HAP-1 (cell line): ENCODE measurements around the gene ATXN2L.
"Not testable (repeated sequence)": the region's sequence is repeated elsewhere in the genome, so short reads cannot be mapped to it uniquely, and the experiment has no call there.

ENCODE experiments used
- DNase-seq, 2 experiments: peaks; one replicate each; pipeline ENCODE4 v3.0.0-alpha.2; 2016 to 2020; ENCODE audit warnings: low spot score in 2 of 2
- H3K27me3 ChIP-seq: fragments of 250-450 bp; sonication (Bioruptor Pico); 2 replicates; pipeline ENCODE4 v1.5.1; 2020; ENCODE audit warnings: low read depth, mild to moderate bottlenecking, moderate library complexity
- H3K36me3 ChIP-seq: fragments of 250-450 bp; sonication (Bioruptor Pico); replicated peaks from 2 replicates; pipeline ENCODE4 v1.5.1; 2020; ENCODE audit warnings: mild to moderate bottlenecking
- H3K4me1 ChIP-seq: fragments of 250-450 bp; sonication (Bioruptor Pico); 2 replicates; pipeline ENCODE4 v1.5.1; 2020; ENCODE audit warnings: mild to moderate bottlenecking
- H3K4me3 ChIP-seq: fragments of 250-450 bp; sonication (Bioruptor Pico); 2 replicates; pipeline ENCODE4 v1.5.1; 2020; ENCODE audit warnings: mild to moderate bottlenecking, moderate library complexity
- H3K9me3 ChIP-seq: fragments of 250-450 bp; sonication (Bioruptor Pico); 2 replicates; pipeline ENCODE4 v1.5.1; 2020; ENCODE audit warnings: mild to moderate bottlenecking, moderate library complexity
- in situ Hi-C: fragments of 300-500 bp; cut with MboI; formaldehyde crosslinking; loops from 3 replicates; pipeline ENCODE4 v1.14.3; 2020; ENCODE audit warnings: low sequenced_read_pairs, inconsistent platforms, mixed read lengths

The ATXN2L gene

GRCh38 chr16:28867646-28868045 is 44.8 kb downstream of the ATXN2L start:
- H3K4me1 ChIP-seq, DNase-seq, in situ Hi-C loops, H3K4me3 ChIP-seq, H3K27me3 ChIP-seq, H3K9me3 ChIP-seq: not testable (repeated sequence)
- H3K36me3 ChIP-seq: peaks cover 45% of the 10 kb centered on the region

- Histone ChIP-seq H3K4me1 (peaks cover 4% of the 10 kb centered on the region; the same call in 1 of the 2 replicates), H3K36me3 (peaks cover 57% of the 10 kb centered on the region), H3K27me3 (no peaks in the 10 kb centered on the region), H3K9me3 (no peaks in the 10 kb centered on the region), H3K4me3 (no peak overlapping the region)
- in situ Hi-C loops: no loop called here
- DNase-seq: no peak
Measured at GRCh38 chr16:28869201-28869600, 46.4 kb downstream of the ATXN2L start.

- Histone ChIP-seq H3K4me1 (no peaks in the 10 kb centered on the region), H3K36me3 (peaks cover 45% of the 10 kb centered on the region), H3K4me3 (no peak overlapping the region), H3K9me3 (no peaks in the 10 kb centered on the region), H3K27me3 (no peaks in the 10 kb centered on the region)
- no peak for DNase-seq
- in situ Hi-C loops: no loop called here
Measured at GRCh38 chr16:28872952-28873351, 50.2 kb downstream of the ATXN2L start.

- peaks cover 2% of the 10 kb centered on the region for H3K4me1 ChIP-seq
- peaks cover 39% of the 10 kb centered on the region for H3K36me3 ChIP-seq
- in situ Hi-C loops: no loop called here
- no peak overlapping the region for H3K4me3 ChIP-seq
- H3K27me3 ChIP-seq: no peaks in the 10 kb centered on the region
- H3K9me3 ChIP-seq: no peaks in the 10 kb centered on the region
- peak in 1 of 2 experiments; percentile 63 for DNase-seq
Measured at GRCh38 chr16:28873543-28874201, 50.9 kb downstream of the ATXN2L start.

GRCh38 chr16:28874406-28874805 is 51.6 kb downstream of the ATXN2L start:
- Histone ChIP-seq H3K9me3 (no peaks in the 10 kb centered on the region), H3K36me3 (peaks cover 31% of the 10 kb centered on the region), H3K27me3 (no peaks in the 10 kb centered on the region), H3K4me3 (no peak overlapping the region), H3K4me1 (peaks cover 5% of the 10 kb centered on the region)
- no peak for DNase-seq
- in situ Hi-C loops: no loop called here

GRCh38 chr16:28875134-28876018 is 52.6 kb downstream of the ATXN2L start:
- in situ Hi-C loops: no loop called here
- H3K4me1 ChIP-seq: peaks cover 8% of the 10 kb centered on the region
- H3K9me3 ChIP-seq: no peaks in the 10 kb centered on the region
- H3K4me3 ChIP-seq: no peak overlapping the region
- peaks cover 22% of the 10 kb centered on the region for H3K36me3 ChIP-seq
- H3K27me3 ChIP-seq: no peaks in the 10 kb centered on the region
- DNase-seq: no peak

- in situ Hi-C loops: no loop called here
- Histone ChIP-seq H3K36me3 (peaks cover 16% of the 10 kb centered on the region), H3K4me3 (no peak overlapping the region), H3K4me1 (peaks cover 8% of the 10 kb centered on the region), H3K27me3 (no peaks in the 10 kb centered on the region), H3K9me3 (no peaks in the 10 kb centered on the region)
- DNase-seq: no peak
Measured at GRCh38 chr16:28876019-28876659, 53.3 kb downstream of the ATXN2L start.

GRCh38 chr16:28876973-28877654 is 54.3 kb downstream of the ATXN2L start:
- H3K4me3 ChIP-seq: no peak overlapping the region
- peaks cover 8% of the 10 kb centered on the region for H3K4me1 ChIP-seq
- in situ Hi-C loops: no loop called here
- no peak for DNase-seq
- H3K9me3 ChIP-seq: no peaks in the 10 kb centered on the region
- H3K36me3 ChIP-seq: peaks cover 13% of the 10 kb centered on the region
- H3K27me3 ChIP-seq: no peaks in the 10 kb centered on the region

GRCh38 chr16:28877655-28878000 is 54.8 kb downstream of the ATXN2L start:
- no peaks in the 10 kb centered on the region for H3K9me3 ChIP-seq
- DNase-seq: no peak
- peaks cover 8% of the 10 kb centered on the region for H3K4me1 ChIP-seq
- no peak overlapping the region for H3K4me3 ChIP-seq
- H3K27me3 ChIP-seq: no peaks in the 10 kb centered on the region
- H3K36me3 ChIP-seq: peaks cover 12% of the 10 kb centered on the region
- in situ Hi-C loops: no loop called here

- Histone ChIP-seq H3K4me1 (peaks cover 8% of the 10 kb centered on the region), H3K36me3 (peaks cover 8% of the 10 kb centered on the region), H3K9me3 (no peaks in the 10 kb centered on the region), H3K27me3 (no peaks in the 10 kb centered on the region), H3K4me3 (peak within 1 kb of the TSS; percentile 73)
- no peak for DNase-seq
- in situ Hi-C loops: no loop called here
Measured at GRCh38 chr16:28878083-28878926, 55.5 kb downstream of the ATXN2L start, which contains the start of gene ATP2A1. Gene ATP2A1, plus strand, starts transcription at chr16:28878488. Its CDS starts 184 bp downstream, at chr16:28878672.

- in situ Hi-C loops: no loop called here
- H3K9me3 ChIP-seq: no peaks in the 10 kb centered on the region
- H3K4me3 ChIP-seq: peak overlapping the region; percentile 73
- DNase-seq: no peak
- H3K4me1 ChIP-seq: peaks cover 8% of the 10 kb centered on the region
- no peaks in the 10 kb centered on the region; the same call in 1 of the 2 replicates for H3K36me3 ChIP-seq
- H3K27me3 ChIP-seq: no peaks in the 10 kb centered on the region
Measured at GRCh38 chr16:28879261-28879840, 56.6 kb downstream of the ATXN2L start.

- no peaks in the 10 kb centered on the region for H3K9me3 ChIP-seq
- H3K4me3 ChIP-seq: peak overlapping the region; percentile 73
- peak; percentile 80 to 96 for DNase-seq
- in situ Hi-C loops: no loop called here
- no peaks in the 10 kb centered on the region for H3K36me3 ChIP-seq
- peaks cover 8% of the 10 kb centered on the region for H3K4me1 ChIP-seq
- no peaks in the 10 kb centered on the region for H3K27me3 ChIP-seq
Measured at GRCh38 chr16:28879841-28880588, 57.2 kb downstream of the ATXN2L start.
